K562 (cell line): ENCODE results near the gene SPATC1L. TPM values are rescaled to one million over a fixed set of nuclear protein-coding genes. Genes with fewer than 3 reads are reported as not detected.

Experiments used
- ATAC-seq: fragments of 200-7000 bp; cut with Tn5 transposase; 3 replicates; pipeline ENCODE4 v1.9.1; 2020; ENCODE audit warnings: moderate library complexity
- BruUV-seq: library from RNA; stranded (reverse); fragments of 400-500 nt; replicated peaks from 2 replicates; lab custom pipeline; 2021; lab: Mats Ljungman, UMichigan
- CTCF ChIA-PET: fragments of 300-600 bp; formaldehyde crosslinking; extraction: SDS; loops from one replicate; lab custom pipeline; 2021; ENCODE audit warnings: low intra/inter-chr PET ratio; lab: Yijun Ruan, JAX
- POLR2A ChIA-PET: fragments of 300-600, 350-650 bp; sonication (Branson Sonifier 250); formaldehyde crosslinking; extraction: SDS; loops from one replicate; lab custom pipeline; 2021; ENCODE audit warnings: antibody characterized with exemption, inconsistent platforms; lab: Yijun Ruan, JAX
- DNase-seq, 4 experiments: peaks; one replicate each; pipeline versions ENCODE4 v3.0.0 to v3.0.0-alpha.2; 2011 to 2018; ENCODE audit warnings: low spot score in 3 of 4, mixed read lengths in 3 of 4; ENCODE audit errors: extremely low read depth in 1 of 4
- FAIRE-seq: peaks from 2 replicates; lab custom pipeline; 2011; peaks lifted over from hg19 to GRCh38; lab: Jason Lieb, UNC
- H2AFZ ChIP-seq: 2 replicates; pipeline ENCODE4 v1.6.0; 2011; ENCODE audit warnings: low read depth, low read length, control low read depth, inconsistent platforms
- H3K27ac ChIP-seq: fragments of 200-600 bp; 3 replicates; pipeline ENCODE4 v1.8.0; 2011; ENCODE audit warnings: low read depth, mild to moderate bottlenecking, control low read depth, inconsistent platforms, low read length, moderate library complexity, mixed read lengths; ENCODE audit errors: extremely low read depth
- H3K27me3 ChIP-seq, 2 experiments: fragments of 300-600 bp in 1 of 2; 2 replicates in 1 of 2; 3 replicates in 1 of 2; pipeline versions ENCODE4 v1.6.0 to v1.8.0; 2011; ENCODE audit warnings: inconsistent platforms in 2 of 2, low read length in 2 of 2, mild to moderate bottlenecking in 1 of 2, mixed read lengths in 1 of 2, moderate library complexity in 1 of 2; ENCODE audit not compliant: control insufficient read depth in 2 of 2, insufficient read depth in 2 of 2
- H3K36me3 ChIP-seq: fragments of 300-600 bp; 3 replicates; pipeline ENCODE4 v1.8.0; 2011; ENCODE audit warnings: mild to moderate bottlenecking, low read length, inconsistent platforms; ENCODE audit not compliant: control insufficient read depth, insufficient read depth
- H3K4me1 ChIP-seq, 2 experiments: fragments of 200-600 bp in 1 of 2; replicated peaks in 1 of 2; 2 replicates in 1 of 2; 3 replicates in 1 of 2; pipeline versions ENCODE4 v1.5.1 to v1.8.0; 2011; ENCODE audit warnings: inconsistent platforms in 2 of 2, low read length in 2 of 2, mild to moderate bottlenecking in 1 of 2, mixed read lengths in 1 of 2, moderate library complexity in 1 of 2; ENCODE audit not compliant: control insufficient read depth in 2 of 2, insufficient read depth in 2 of 2
- H3K4me2 ChIP-seq: 2 replicates; pipeline ENCODE4 v1.6.1; 2011; ENCODE audit warnings: low read length, control low read depth, inconsistent platforms, mixed read lengths; ENCODE audit not compliant: insufficient read depth
- H3K4me3 ChIP-seq: fragments of 200-600 bp; sonication (generic), shearing (Covaris generic); 2 replicates; pipeline ENCODE4 v1.5.1; 2016; ENCODE audit warnings: control low read depth, inconsistent platforms
- H3K79me2 ChIP-seq: fragments of 200-600 bp; 3 replicates; pipeline ENCODE4 v1.8.0; 2011; ENCODE audit warnings: low read length, inconsistent platforms; ENCODE audit not compliant: control insufficient read depth, insufficient read depth
- H3K9ac ChIP-seq, 2 experiments: 2 replicates each; pipeline versions ENCODE4 v1.6.0 to v1.6.1; 2011; ENCODE audit warnings: low read depth in 2 of 2, low read length in 2 of 2, control low read depth in 1 of 2, inconsistent platforms in 1 of 2, mild to moderate bottlenecking in 1 of 2, mixed read lengths in 1 of 2; ENCODE audit not compliant: insufficient read depth in 1 of 2
- H3K9me1 ChIP-seq: one replicate; pipeline ENCODE4 v1.6.0; 2011; ENCODE audit warnings: inconsistent platforms, mild to moderate bottlenecking, low read length, moderate library complexity; ENCODE audit not compliant: control insufficient read depth, insufficient read depth
- H3K9me3 ChIP-seq: replicated peaks from 2 replicates; pipeline ENCODE4 v1.5.1; 2011; ENCODE audit warnings: low read depth, low read length, inconsistent platforms; ENCODE audit not compliant: control insufficient read depth, insufficient read depth
- H4K20me1 ChIP-seq: replicated peaks from 2 replicates; pipeline ENCODE4 v1.6.1; 2011; ENCODE audit warnings: low read length, inconsistent platforms, mixed read lengths; ENCODE audit not compliant: control insufficient read depth, insufficient read depth
- CHAMP1 ChIP-seq: fragments of 450-650 bp; IDR thresholded peaks from 2 replicates; pipeline ENCODE4 v1.6.1; 2016; ENCODE audit warnings: mild to moderate bottlenecking
- E2F4 ChIP-seq: sonication (generic); formaldehyde crosslinking; IDR thresholded peaks from 2 replicates; pipeline ENCODE4 v1.8.0; 2022; ENCODE audit warnings: mild to moderate bottlenecking, low read depth, missing genetic modification reagents
- HMGN3 ChIP-seq: IDR thresholded peaks from 2 replicates; pipeline ENCODE4 v1.6.1; 2011; ENCODE audit warnings: borderline replicate concordance, low read depth, mild to moderate bottlenecking, mixed read lengths, low read length; ENCODE audit not compliant: insufficient read length; ENCODE audit errors: extremely low read depth
- LCOR ChIP-seq: sonication (generic); formaldehyde crosslinking; IDR thresholded peaks from 2 replicates; pipeline ENCODE4 v1.8.0; 2022; ENCODE audit warnings: mild to moderate bottlenecking, missing genetic modification reagents
- MED1 ChIP-seq: sonication (generic); formaldehyde crosslinking; IDR thresholded peaks from 2 replicates; pipeline ENCODE4 v1.8.1; 2023; ENCODE audit warnings: missing genetic modification reagents, borderline replicate concordance
- NELFE ChIP-seq: IDR thresholded peaks from 2 replicates; pipeline ENCODE4 v1.6.1; 2011; ENCODE audit warnings: mild to moderate bottlenecking; ENCODE audit not compliant: insufficient read depth, insufficient read length
- PHB2 ChIP-seq: fragments of 450-650 bp; IDR thresholded peaks from 2 replicates; pipeline ENCODE4 v1.6.1; 2017; ENCODE audit warnings: low read depth
- SIX5 ChIP-seq, 2 experiments: IDR thresholded peaks; 2 replicates each; pipeline ENCODE4 v1.6.1; 2011; ENCODE audit warnings: low read length in 2 of 2, borderline replicate concordance in 1 of 2, low read depth in 1 of 2, mild to moderate bottlenecking in 1 of 2, moderate library complexity in 1 of 2; ENCODE audit not compliant: insufficient read depth in 1 of 2
- ZC3H4 ChIP-seq: sonication (generic); formaldehyde crosslinking; IDR thresholded peaks from 2 replicates; pipeline ENCODE4 v1.9.0; 2021; ENCODE audit warnings: missing genetic modification reagents, borderline replicate concordance
- ZNF212 ChIP-seq: fragments of 450-650 bp; formaldehyde crosslinking; IDR thresholded peaks from 2 replicates; pipeline ENCODE4 v1.4.0; 2020; ENCODE audit warnings: mild to moderate bottlenecking
- WGBS: fragments of 100-300 bp; shearing (Covaris generic); methylation state at CpG from one replicate; pipeline ENCODE4 v1.1.6; 2016; ENCODE audit warnings: low coverage, mixed read lengths; ENCODE audit not compliant: insufficient coverage; ENCODE audit errors: missing lambda C conversion rate; 5-methylcytosine and 5-hydroxymethylcytosine counted together
- in situ Hi-C: fragments of 300-500 bp; cut with MboI; formaldehyde crosslinking; loops from 4 replicates; pipeline ENCODE4 v1.15.0; 2018; ENCODE audit warnings: inconsistent platforms, mixed read lengths
- intact Hi-C: fragments of 100-400 bp; cut with micrococcal nuclease; formaldehyde crosslinking; loops from 2 replicates; pipeline ENCODE4 v1.14.2; 2022
- polyA plus RNA-seq, 8 experiments: library from polyadenylated mRNA; depleted of rRNA in 4 of 8; stranded (reverse) in 5 of 8; unstranded in 3 of 8; fragments of >200 nt; fragmentation: Nextera tagmentation in 2 of 8; fragmentation: Illumina TruSeq in 1 of 8; extraction: Ambion mirVana in 2 of 8; extraction: Trizol in 1 of 8; gene quantifications; 2 replicates each; pipeline versions ENCODE4 v1.2.1 to v1.2.3, GENCODE V29; 2011 to 2014; ENCODE audit warnings: inconsistent platforms in 1 of 8, missing spikeins in 1 of 8
- total RNA-seq, 7 experiments: library from RNA; depleted of rRNA in 6 of 7; stranded (reverse); fragments of >200 nt in 6 of 7; fragmentation: Illumina TruSeq in 2 of 7; extraction: Trizol in 2 of 7; gene quantifications; 2 replicates each; pipeline versions ENCODE4 v1.2.1 to v1.2.3, GENCODE V29; 2011 to 2021; ENCODE audit warnings: low replicate concordance in 1 of 7
- TF ChIP-seq, protein P1 (sequence below): fragments of 450-650 bp; formaldehyde crosslinking; IDR thresholded peaks from 2 replicates; pipeline ENCODE4 v1.4.0; 2020; ENCODE audit warnings: mild to moderate bottlenecking
- TF ChIP-seq, protein P2 (sequence below), 2 experiments: IDR thresholded peaks; 2 replicates each; pipeline ENCODE4 v1.6.1; 2011; ENCODE audit warnings: borderline replicate concordance in 1 of 2, control low read depth in 1 of 2, low read depth in 1 of 2, low read length in 1 of 2, mild to moderate bottlenecking in 1 of 2, mixed read lengths in 1 of 2, moderate library complexity in 1 of 2; ENCODE audit not compliant: insufficient read depth in 1 of 2, insufficient read length in 1 of 2, poor library complexity in 1 of 2, severe bottlenecking in 1 of 2; ENCODE audit errors: extremely low read depth in 1 of 2

The SPATC1L gene
- total and polyA plus RNA-seq, 9 of the 15 experiments (the other 6 are each of a cell fraction or from before 2014, with no cell fraction given) = 0.14 to 121 (median 34.0) TPM; not detected in 1

GRCh38 chr21:46202592-46203202, 18.4 kb upstream of the SPATC1L start:
- TF ChIP-seq PHB2 (no peak), LCOR (CRISPR knock-in tag) (no peak), ZNF212 (CRISPR knock-in tag) (no peak), HMGN3 (no peak), ZC3H4 (CRISPR knock-in tag) (no peak), E2F4 (CRISPR knock-in tag) (no peak), NELFE (no peak), MED1 (no peak), CHAMP1 (no peak), SIX5 (IDR thresholded peaks at IDR 0.05; ENCODE audit: borderline replicate concordance in 1 of 2, insufficient read depth in 1 of 2, low read depth in 1 of 2, low read length in 2 of 2) (no peak)
- TF ChIP-seq, protein P1, sequence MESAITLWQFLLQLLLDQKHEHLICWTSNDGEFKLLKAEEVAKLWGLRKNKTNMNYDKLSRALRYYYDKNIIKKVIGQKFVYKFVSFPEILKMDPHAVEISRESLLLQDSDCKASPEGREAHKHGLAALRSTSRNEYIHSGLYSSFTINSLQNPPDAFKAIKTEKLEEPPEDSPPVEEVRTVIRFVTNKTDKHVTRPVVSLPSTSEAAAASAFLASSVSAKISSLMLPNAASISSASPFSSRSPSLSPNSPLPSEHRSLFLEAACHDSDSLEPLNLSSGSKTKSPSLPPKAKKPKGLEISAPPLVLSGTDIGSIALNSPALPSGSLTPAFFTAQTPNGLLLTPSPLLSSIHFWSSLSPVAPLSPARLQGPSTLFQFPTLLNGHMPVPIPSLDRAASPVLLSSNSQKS (CRISPR knock-in tag) = no peak
- TF ChIP-seq, protein P2, sequence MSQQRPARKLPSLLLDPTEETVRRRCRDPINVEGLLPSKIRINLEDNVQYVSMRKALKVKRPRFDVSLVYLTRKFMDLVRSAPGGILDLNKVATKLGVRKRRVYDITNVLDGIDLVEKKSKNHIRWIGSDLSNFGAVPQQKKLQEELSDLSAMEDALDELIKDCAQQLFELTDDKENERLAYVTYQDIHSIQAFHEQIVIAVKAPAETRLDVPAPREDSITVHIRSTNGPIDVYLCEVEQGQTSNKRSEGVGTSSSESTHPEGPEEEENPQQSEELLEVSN (IDR thresholded peaks at IDR 0.05; ENCODE audit: borderline replicate concordance in 1 of 2, extremely low read depth in 1 of 2, insufficient read depth in 1 of 2, insufficient read length in 1 of 2, low read depth in 1 of 2, low read length in 1 of 2, poor library complexity in 1 of 2, severe bottlenecking in 1 of 2) = no peak
- ChIA-PET POLR2A (interaction anchor here (1.0 kb wide), 1 partner anchor 27 kb away, joined by 3 read pairs; no protein-coding TSS in a partner anchor), CTCF (no interaction called here)
- no peaks in the 10 kb centered on the region for H3K79me2 ChIP-seq
- no peak for DNase-seq
- H3K4me3 ChIP-seq = no peak overlapping the region
- intact Hi-C loops = no loop called here
- H3K27me3 ChIP-seq = no peaks in the 10 kb centered on the region
- H3K9ac ChIP-seq = no peak overlapping the region
- in situ Hi-C loops = no loop called here
- ATAC-seq = no peak
- H3K27ac ChIP-seq = no peak overlapping the region
- H4K20me1 ChIP-seq = no peaks in the 10 kb centered on the region
- no peaks in the 10 kb centered on the region for H3K9me1 ChIP-seq
- 96% methylated on average over 6 of the region's 6 CpGs for WGBS
- H2AFZ ChIP-seq = no peak overlapping the region
- no peaks in the 10 kb centered on the region for H3K9me3 ChIP-seq
- H3K4me1 ChIP-seq = peaks cover 0 to 7% of the 10 kb centered on the region in 2 experiments; a peak in 1 of 5 replicates
- no TSS peak for BruUV-seq
- no peak overlapping the region for H3K4me2 ChIP-seq
- peaks cover 88% of the 10 kb centered on the region for H3K36me3 ChIP-seq
- FAIRE-seq = no peak
